Measurements from ENCODE around the gene OTOP2. TPM values are rescaled to one million over a fixed set of nuclear protein-coding genes. Genes with fewer than 3 reads are reported as not detected.

Gene OTOP2
- total RNA-seq, 2 donors from 2014 or later, result not detected

DNA sequence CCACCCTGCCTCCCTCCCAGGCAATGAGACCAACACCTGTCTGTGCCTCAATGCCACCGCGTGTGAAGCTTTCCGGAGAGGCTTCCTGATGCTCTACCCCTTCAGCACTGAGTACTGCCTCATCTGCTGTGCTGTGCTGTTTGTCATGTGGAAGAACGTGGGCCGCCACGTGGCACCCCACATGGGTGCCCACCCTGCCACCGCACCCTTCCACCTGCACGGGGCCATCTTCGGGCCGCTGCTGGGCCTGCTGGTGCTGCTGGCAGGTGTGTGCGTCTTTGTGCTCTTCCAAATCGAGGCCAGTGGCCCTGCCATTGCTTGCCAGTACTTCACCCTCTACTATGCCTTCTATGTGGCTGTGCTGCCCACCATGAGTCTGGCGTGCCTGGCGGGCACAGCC lies 22.6 kb downstream of the OTOP2 start:
- intact Hi-C loops (cut with DNase I), result no loop called here
- ATAC-seq (no peak), DNase-seq (no peak)

DNA sequence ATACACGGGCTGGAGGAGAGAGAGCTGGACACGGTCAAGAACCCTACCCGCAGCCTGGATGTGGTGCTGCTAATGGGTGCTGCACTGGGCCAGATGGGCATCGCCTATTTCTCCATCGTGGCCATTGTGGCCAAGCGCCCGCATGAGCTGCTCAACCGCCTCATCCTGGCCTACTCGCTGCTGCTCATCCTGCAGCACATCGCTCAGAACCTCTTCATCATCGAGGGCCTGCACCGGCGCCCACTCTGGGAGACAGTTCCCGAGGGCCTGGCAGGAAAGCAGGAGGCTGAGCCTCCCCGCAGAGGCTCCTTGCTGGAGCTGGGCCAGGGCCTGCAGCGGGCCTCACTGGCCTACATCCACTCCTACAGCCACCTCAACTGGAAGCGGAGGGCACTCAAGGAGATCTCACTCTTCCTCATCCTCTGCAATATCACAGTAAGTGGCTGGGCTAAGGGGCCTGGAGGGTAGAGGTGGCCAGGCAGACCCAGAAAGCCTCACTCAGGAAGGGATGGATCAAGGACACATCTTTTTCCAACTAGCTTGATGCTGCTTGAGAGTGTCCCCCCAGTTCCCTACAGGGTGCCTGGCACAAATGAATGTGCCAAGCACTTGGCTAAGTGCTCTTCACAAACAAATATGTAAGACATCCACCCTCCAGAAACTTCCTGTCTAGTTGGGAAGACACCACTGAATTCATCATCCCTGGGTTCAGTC lies 23.1 kb downstream of the OTOP2 start:
- ATAC-seq (no peak), DNase-seq (no peak)
- intact Hi-C loops (cut with DNase I), result no loop called here

DNA sequence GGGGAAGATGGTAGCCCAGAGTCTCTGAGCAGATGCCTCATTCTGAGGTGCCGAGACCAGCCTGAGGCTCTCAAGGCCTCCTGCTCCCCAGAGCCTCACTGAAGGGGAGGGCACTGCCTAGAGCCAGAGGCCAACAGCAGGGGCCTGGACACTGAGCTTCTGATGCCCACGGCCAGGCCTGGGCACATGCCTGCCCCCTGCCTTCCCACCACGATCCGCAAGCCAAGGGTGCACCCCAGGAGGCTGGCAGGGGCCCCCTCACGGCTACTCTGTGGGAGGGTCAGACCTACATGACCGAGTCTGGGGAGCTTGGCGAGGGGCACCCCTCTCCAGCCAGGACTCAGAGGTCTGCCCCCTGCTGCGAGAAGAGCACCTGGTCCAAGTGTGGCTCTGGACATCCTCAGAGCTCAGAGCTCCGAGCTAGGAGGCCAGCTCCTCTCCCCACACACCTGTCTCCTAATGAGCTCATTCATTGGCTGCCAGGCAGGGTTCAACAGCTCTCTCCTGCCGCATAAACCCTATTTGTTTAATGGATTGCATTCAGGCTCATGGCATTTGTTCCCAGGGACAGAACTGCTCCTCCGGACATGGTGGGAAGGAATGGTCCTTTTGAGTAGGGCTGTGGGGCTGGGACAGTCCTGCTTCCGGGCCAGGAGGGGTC lies 25.5 kb downstream of the OTOP2 start:
- DNase-seq (no peak), ATAC-seq (no peak)
- intact Hi-C loops (cut with DNase I), result loop anchor here (10.0 kb wide), 1 partner anchor 155 kb away; no protein-coding TSS in a partner anchor

DNA sequence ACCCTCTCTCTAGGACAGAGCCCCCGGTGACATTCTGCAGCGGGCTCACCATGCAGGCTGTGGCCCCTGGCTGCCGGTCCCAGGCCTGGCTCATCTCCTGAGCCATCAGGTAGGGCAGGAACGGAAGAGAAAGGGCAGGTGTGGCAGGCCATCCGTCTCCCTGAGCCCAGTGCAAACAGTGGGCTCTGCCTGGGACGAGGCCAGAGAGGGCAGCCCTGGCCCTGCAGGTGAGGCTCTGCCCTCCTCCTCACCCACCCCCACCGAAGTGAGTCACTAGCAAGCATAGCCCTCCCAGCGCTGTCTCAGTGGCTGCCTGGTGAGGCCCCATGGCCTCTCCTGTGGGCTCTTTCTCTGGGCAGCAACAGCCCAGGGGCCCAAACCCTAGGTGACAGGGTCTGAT lies 26.1 kb downstream of the OTOP2 start:
- no peak for ATAC-seq
- intact Hi-C loops (cut with DNase I), result loop anchor here (10.0 kb wide), 1 partner anchor 155 kb away; no protein-coding TSS in a partner anchor
- DNase-seq, result no peak

DNA sequence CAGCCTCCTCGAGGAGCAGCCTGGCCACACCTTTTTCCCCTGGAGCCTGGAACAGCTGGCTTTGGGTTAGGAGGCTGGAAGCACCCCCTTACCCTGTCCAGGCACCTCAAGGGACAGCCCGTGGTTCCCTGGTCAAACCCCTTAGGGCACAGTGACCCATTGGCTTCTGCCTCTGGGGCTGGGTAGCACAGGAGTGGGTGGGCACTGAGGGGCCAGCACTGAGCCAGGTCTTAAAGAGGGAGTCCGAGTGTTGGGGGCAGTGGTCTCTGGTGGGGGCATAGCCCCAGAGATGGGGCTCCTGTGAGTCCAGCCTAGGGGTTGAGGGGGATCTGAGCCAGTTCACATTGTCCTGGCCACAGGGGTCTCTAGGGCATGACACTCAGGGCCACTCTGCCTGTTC lies 27.0 kb downstream of the OTOP2 start:
- ATAC-seq (no peak), DNase-seq (no peak)
- intact Hi-C loops (cut with DNase I), result loop anchor here (10.0 kb wide), 1 partner anchor 156 kb away; no protein-coding TSS in a partner anchor

DNA sequence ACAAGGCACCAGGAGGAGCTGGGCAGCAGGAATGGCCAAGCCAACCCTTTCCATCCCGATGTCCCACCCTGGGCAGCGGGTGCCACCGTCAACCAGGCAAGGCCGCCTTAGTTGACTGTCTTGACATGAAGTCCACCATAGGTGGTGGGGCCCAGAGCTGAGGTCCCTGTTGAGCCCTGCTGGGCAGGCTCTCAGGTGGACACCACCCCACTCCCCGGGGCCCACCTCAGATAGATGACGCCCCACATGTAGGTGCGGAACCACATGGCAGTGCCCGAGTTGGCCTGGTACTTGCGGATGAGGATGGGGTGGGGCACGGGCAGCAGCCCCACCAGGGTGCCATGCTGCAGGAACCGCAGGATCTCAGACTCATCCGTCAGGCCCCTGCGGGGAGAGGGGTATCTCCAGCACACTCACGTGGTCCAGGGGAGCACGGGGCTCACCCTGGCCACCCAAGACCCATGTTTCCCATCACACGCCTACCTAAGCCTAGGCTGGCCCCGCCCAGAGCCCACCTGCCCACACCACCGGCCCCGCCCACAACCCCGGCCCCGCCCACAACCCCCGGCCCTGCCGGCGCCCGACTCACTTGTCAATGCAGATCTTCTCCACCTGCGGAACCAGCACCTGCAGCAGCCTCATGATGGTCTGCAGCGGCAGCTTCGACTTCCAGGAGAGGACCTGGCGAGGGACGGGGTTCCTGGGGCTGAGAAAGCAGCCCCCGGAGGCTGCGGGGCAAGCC lies 27.8 kb downstream of the OTOP2 start:
- DNase-seq (no peak), ATAC-seq (no peak)
- intact Hi-C loops (cut with DNase I), result loop anchor here (10.0 kb wide), 1 partner anchor 157 kb away; no protein-coding TSS in a partner anchor

DNA sequence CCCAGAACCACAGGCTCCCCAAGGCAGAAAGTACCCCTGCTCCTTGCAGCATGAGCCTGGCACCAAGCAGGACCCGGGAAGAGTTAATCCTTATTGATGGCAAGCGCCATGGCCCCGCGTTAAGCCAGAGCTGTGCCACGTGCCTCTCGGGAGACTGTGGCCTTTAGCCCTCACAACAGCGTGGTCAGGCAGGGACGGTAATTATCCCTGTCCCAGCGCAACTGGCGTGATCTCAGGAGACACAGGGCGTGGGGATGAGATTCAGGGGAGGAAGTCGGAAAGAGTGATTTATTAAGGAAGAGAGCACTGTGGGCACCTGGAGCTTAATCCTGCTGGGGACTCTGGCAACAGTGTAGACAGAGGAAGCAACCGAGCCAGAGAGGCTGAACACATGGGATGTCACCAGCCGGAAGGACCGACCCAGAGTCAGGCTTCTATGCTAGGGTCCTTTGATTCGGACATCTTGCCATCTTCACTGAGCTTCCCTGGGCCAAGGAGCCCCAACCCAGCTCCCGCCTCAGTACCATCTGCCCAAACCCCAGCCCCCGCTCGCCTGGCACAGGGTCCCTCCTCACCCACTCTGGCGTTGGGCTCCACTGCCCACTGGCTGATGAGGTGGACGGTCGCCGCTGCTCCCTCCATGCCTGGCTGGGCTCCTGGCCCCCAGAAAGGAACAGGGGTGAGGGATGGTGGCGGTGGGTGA lies 28.5 kb downstream of the OTOP2 start:
- no peak for ATAC-seq
- intact Hi-C loops (cut with DNase I), result loop anchor here (10.0 kb wide), 1 partner anchor 158 kb away; no protein-coding TSS in a partner anchor
- no peak for DNase-seq

DNA sequence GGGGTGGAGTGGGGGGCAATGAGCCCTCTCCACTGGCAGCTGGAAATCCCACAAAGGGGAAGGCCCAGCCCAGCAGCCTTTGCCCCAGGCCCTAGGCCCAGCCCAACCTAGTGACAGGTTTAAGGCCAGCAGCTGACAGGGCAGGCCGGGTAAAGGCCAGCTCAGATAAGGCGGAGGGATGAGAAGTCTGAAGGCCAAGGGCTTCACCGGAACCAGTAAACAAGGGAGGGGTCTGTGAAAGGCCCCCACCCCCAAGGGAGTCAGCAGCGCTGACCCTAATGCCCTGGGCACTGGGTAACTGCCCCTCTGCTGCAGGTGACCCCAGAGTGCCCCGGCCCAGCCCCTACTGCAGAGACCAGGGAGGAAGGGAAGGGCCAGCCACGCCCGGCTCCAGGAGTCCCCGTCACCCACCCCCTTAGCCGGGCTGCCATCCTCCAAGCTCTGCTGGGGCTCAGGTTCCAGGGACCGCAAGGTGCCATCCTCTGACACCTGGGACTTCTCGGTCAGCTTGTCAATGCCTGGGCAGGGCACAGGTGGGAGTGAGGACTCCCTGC lies 29.1 kb downstream of the OTOP2 start:
- no peak for DNase-seq
- ATAC-seq, result no peak
- intact Hi-C loops (cut with DNase I), result loop anchor here (10.0 kb wide), 1 partner anchor 158 kb away; no protein-coding TSS in a partner anchor

DNA sequence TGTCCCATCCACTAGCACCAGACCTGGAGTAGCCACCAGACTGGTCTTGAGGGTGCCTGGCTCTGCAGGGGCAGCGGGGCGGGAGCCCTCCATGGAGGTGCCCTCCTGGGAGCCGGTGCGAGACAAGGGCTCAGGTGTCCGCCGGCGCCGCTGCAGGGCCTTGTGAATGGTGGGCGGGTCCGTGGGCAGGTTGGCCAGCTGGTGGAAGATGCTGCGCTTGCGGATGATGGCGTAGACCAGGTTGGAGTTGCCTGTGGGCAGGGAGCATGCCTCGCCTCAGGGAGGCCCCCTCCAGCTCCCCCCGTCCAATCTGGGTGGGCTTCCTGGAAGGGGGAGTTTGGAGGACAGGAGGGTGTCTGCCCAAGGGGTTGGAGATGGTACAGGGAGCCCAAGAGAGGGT lies 30.0 kb downstream of the OTOP2 start:
- intact Hi-C loops (cut with DNase I), result loop anchor here (10.0 kb wide), 1 partner anchor 159 kb away; no protein-coding TSS in a partner anchor
- DNase-seq, result no peak
- ATAC-seq, result no peak

DNA sequence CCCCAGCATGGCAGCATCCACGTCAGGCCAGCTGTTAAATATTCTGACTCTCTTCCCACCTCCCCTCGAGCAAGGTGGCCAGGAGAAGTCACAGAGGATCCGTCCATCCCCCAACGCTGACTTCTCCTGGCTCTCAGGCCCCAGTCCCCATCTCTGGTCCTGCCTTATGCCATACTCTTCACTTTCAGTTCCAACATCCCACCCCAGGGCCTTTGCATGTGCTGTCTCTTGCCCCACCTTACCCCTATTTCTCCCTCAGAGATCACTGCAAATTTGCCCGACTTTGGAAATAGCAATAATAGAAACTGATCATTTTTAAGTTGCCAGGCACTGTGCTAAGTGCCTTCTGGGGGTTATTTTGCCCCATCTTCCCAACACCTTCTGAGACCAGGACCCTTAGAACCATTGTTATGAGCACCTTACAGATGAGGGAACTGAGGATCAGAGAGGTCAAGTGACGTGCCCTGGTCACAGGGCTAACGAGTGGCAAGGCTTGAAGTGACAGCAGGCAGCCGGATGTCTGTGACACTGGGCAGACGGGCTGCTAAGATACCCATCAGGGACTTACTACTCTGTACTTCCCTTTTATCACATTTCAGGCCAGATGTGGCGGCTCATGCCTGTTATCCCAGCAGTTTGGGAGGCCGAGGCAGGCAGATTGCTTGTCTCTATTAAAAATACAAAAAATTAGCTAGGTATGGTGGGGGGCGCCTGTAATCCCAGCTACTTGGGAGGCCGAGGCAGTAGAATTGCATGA lies 30.8 kb downstream of the OTOP2 start:
- intact Hi-C loops (cut with DNase I), result loop anchor here (10.0 kb wide), 1 partner anchor 160 kb away; no protein-coding TSS in a partner anchor
- DNase-seq, result no peak
- ATAC-seq, result no peak

DNA sequence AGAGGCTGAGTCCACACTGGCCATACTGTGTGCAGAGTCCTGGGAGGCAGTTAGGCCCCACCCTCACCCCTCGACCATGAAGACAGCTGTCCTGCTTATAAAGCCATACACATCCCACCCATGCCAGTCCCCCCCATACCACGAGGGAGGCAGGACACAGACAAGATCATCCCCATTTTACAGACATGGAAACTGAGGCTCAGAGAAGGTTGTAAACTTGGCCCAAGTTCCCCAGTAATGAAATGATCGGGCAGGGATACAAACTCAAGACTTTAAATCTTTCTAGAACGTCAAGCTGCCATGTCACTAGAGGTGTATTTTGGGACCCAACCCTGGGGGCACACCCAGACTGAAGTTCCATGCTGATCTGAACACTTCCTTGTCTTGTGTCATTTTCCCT lies 32.0 kb downstream of the OTOP2 start:
- ATAC-seq (no peak), DNase-seq (no peak)
- intact Hi-C loops (cut with DNase I), result loop anchor here (10.0 kb wide), 1 partner anchor 161 kb away; no protein-coding TSS in a partner anchor

DNA sequence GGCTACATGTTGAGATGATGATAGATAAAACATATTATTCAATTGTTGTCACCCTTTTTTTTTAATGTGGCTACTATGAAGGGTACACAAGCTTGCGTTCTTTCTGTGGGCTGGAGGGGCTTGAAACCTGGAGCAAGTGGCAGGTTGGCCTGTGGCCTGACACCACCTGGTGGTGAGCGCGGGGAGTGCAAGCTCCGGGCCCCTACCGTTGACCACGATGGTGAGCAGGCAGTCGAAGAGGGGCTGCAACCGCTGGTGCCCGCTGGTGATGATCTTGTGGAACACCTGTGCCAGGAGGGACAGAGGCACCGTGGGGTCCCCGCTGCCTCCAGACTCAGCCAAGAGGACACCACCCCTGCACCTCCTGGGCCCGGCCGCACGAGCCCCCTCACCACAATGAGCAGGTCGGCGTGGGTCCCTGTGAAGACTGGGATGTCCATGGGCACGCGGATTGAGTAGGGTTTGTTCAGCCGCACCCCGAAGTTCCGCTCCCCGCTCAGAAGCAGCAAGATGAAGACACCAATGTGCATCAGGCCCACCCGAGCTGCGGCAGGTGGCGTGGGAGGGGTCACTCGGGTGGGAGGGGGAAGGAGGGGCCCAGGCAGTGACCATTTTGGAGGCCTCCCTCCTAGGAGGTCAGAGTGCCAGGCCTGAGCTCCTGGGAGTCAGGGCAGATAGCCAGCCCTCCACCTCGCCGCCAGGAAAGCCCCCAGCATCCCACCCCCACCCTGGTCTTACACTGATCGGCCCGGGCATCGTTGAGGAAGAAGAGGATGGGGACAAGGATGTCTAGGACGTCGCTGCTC lies 34.1 kb downstream of the OTOP2 start:
- intact Hi-C loops (cut with DNase I), result loop anchor here (1.0 to 10.0 kb wide), 2 partner anchors 35 to 163 kb away; partner anchors contain the start of gene USH1G (in 1 of the 2)
- peak; percentile 35 to 61 for ATAC-seq

DNA sequence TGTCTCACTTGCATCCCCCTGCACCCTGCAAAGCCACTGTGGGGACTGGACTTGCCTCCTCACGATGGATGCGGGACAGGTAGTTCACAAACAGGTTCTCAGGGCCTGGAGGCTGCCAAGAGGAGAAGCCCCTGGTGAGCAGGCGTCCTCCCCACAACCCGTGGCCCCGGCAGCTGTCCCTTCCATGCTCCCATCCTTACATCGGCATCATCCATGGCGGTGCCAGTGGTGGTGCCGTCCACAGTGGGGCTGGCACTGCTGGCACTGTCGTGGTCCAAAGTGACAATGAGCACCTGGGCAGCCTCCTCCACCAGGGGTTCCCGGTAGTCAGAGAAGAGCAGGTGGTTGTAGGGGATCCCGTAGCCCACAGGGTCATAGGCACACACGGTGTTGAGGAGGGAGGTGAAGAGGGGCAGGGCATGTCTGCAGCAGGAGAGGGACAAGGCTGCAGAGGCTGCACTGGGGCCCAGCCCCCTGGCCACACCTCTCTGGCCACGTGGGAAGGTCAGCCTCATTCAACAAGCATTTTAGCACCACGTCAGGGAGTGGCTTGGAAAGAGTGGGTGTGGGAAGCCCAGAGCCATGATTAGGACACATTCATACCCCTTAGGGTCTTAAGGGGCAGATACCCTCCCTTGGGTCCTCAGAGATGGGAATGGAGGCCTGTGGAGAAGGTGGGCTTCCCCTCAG lies 35.9 kb downstream of the OTOP2 start:
- intact Hi-C loops (cut with DNase I), result loop anchor here (5.0 to 10.0 kb wide), 5 partner anchors 52 to 245 kb away; partner anchors contain the start of genes MRPL58 (in 2 of the 2) and NUP85 (in 1 of the 2)
- ATAC-seq (no peak), DNase-seq (no peak)

More for the DNA sequence above, 34.1 kb downstream of the OTOP2 start:
- peak; percentile 76 for DNase-seq

DNA sequence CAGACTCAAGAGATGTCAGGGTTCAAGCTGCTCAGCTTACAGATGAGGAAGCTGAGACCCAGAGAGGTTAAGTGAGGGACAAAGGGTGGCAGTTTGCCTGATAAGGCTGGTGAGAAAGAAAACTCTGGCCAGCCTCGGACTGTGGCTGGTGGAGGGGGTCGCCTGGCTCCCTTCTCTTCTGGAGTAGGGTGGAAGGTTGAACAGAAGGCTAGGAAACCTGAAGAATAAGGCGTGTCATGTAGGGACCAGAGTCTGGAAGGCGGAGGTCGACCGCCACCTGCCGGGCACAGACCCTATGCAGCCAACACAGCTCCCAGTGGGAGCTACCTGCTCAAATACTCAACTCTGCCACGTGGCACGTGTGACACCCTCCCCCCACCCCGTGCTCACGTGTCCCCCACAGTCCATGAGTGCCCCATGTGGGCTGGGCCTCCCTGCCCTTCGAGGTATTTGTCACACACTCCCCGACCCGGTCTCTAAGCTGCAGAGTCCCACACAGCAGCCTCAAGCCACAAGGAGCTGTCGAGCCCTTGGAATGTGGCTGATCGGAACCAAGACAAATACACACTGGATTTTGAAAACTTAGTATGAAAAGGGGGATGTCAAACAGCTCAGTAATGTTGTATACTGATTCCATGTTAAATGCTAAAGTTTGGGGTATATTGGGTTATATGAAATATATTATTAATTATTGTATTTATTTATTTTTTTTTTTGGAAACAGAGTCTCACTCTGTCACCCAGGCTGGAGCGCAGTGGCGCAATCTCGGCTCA lies 36.7 kb downstream of the OTOP2 start:
- DNase-seq (no peak), ATAC-seq (no peak)
- intact Hi-C loops (cut with DNase I), result loop anchor here (5.0 to 10.0 kb wide), 4 partner anchors 52 to 244 kb away; partner anchors contain the start of genes MRPL58 (in 2 of the 2) and NUP85 (in 1 of the 2)

DNA sequence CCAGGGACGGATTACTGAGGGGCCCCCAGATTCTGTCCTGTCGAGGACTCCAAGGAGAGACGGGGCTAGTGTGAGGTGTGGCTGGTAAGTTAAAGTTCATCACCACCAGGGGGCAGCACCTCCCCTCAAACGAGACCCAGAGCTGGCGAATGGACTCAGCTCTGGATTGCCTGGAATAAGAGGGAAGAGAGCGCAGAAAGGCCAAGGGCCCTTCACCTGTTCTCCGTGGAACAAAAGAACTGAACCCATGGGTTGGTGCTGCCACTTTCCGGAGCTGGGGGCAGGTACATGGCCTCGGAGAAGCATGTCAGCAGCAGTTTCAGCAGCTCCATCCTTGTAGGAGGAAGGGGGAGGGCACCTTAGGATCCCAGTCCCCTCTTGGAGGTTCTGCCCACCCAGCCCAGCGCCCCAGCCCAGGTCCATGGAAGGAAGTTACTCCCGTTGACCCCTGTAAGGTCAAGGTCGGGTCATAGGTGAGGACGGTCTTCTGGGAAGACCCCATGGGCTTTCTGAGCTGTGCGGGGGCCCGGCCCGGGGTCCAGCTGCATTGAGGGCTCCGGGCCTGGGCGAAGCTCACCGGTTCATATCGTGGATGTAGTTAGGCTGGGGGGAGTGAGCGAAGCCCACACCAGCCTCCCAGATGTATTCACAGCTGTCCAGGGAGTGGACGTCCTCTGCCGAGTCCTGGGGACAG lies 37.7 kb downstream of the OTOP2 start:
- DNase-seq, result peak; percentile 91
- ATAC-seq, result peak; percentile 86 to 91
- intact Hi-C loops (cut with DNase I), result loop anchor here (5.0 to 10.0 kb wide), 4 partner anchors 50 to 243 kb away; partner anchors contain the start of genes MRPL58 (in 2 of the 2) and NUP85 (in 1 of the 2)
